ENCODE measurements around the gene ASCC2.

DNA sequence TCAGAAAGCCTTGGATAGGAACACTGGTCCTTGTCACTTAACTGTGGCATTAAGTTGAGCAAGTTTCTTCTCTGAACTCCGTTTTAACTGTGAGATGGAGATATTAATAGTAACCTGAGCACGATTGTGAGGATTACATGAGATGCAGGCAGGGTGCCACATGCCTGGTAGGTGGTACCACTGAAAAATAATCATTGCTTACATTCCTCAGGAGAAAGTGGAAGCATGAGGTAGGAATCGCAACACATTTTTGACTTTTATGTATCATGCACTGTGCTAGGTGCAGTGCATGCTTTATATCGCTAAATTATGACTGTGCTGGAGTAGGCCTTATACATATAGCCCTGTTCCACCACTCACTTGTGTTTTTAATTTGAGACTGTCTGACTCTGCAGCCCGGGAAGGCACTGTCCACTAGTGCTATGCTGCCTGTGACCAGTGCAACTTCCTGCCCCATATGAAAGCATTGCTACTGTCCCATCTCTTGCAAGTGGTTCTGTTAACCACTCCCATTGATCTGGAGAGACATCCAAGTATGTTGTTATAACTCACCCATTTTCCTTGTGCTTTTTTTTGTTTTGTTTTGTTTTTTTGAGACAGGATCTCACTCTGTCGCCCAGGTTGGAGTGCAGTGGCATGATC lies 69.9 kb downstream of the ASCC2 start:
- TF ChIP-seq, protein P1, sequence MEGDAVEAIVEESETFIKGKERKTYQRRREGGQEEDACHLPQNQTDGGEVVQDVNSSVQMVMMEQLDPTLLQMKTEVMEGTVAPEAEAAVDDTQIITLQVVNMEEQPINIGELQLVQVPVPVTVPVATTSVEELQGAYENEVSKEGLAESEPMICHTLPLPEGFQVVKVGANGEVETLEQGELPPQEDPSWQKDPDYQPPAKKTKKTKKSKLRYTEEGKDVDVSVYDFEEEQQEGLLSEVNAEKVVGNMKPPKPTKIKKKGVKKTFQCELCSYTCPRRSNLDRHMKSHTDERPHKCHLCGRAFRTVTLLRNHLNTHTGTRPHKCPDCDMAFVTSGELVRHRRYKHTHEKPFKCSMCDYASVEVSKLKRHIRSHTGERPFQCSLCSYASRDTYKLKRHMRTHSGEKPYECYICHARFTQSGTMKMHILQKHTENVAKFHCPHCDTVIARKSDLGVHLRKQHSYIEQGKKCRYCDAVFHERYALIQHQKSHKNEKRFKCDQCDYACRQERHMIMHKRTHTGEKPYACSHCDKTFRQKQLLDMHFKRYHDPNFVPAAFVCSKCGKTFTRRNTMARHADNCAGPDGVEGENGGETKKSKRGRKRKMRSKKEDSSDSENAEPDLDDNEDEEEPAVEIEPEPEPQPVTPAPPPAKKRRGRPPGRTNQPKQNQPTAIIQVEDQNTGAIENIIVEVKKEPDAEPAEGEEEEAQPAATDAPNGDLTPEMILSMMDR (conservative IDR thresholded peaks at IDR 0.05): no peak
- no peak for TF ChIP-seq EZH2 (IDR thresholded peaks at IDR 0.05; ENCODE audit: low read depth)

All from PC-9 (cell line).